HepG2 (cell line): ENCODE data around the gene RERE. TPM values are rescaled to one million over a fixed set of nuclear protein-coding genes. Genes with fewer than 3 reads are reported as not detected.
"Not testable (repeated sequence)": the region's sequence is repeated elsewhere in the genome, so short reads cannot be mapped to it uniquely, and the experiment has no call there.

ENCODE experiments used
- ATAC-seq: fragments of 200-7000 bp; cut with Tn5 transposase; 3 replicates; pipeline ENCODE4 v1.9.1; 2020; ENCODE audit warnings: mild to moderate bottlenecking, moderate library complexity
- BruUV-seq: library from RNA; stranded (reverse); fragments of 400-500 nt; replicated peaks from 2 replicates; lab custom pipeline; 2021; lab: Mats Ljungman, UMichigan
- CTCF ChIA-PET: fragments of 300-600 bp; formaldehyde crosslinking; extraction: SDS; loops from one replicate; lab custom pipeline; 2021; ENCODE audit warnings: low total read pairs, inconsistent platforms, low intra/inter-chr PET ratio; lab: Yijun Ruan, JAX
- POLR2A ChIA-PET: fragments of 350-600 bp; sonication (Branson Sonifier 250); formaldehyde crosslinking; loops from one replicate; lab custom pipeline; 2020; ENCODE audit warnings: antibody characterized with exemption, inconsistent platforms; lab: Yijun Ruan, JAX
- DNase-seq: peaks from one replicate; pipeline ENCODE4 v3.0.0-alpha.2; 2015; ENCODE audit warnings: low spot score
- FAIRE-seq: peaks from 3 replicates; lab custom pipeline; 2011; peaks lifted over from hg19 to GRCh38; lab: Jason Lieb, UNC
- H2AFZ ChIP-seq: one replicate; pipeline ENCODE4 v1.6.1; 2011; ENCODE audit warnings: low read length, inconsistent platforms
- H3K27ac ChIP-seq: fragments of 300-600 bp; 3 replicates; pipeline ENCODE4 v1.8.0; 2011; ENCODE audit warnings: mixed run types, mild to moderate bottlenecking, mixed read lengths, low read length, inconsistent platforms; ENCODE audit not compliant: insufficient read depth; ENCODE audit errors: extremely low read length
- H3K27me3 ChIP-seq, 2 experiments: fragments of 200-600 bp in 1 of 2; 2 replicates in 1 of 2; 3 replicates in 1 of 2; pipeline versions ENCODE4 v1.6.0 to v1.8.0; 2011; ENCODE audit warnings: low read length in 2 of 2, mild to moderate bottlenecking in 2 of 2, moderate library complexity in 2 of 2, inconsistent platforms in 1 of 2; ENCODE audit not compliant: insufficient read depth in 2 of 2, control insufficient read depth in 1 of 2
- H3K36me3 ChIP-seq, 2 experiments: fragments of 200-600 bp in 1 of 2; replicated peaks in 1 of 2; 2 replicates in 1 of 2; 3 replicates in 1 of 2; pipeline versions ENCODE4 v1.5.1 to v1.8.0; 2011; ENCODE audit warnings: low read length in 2 of 2, inconsistent platforms in 1 of 2; ENCODE audit not compliant: insufficient read depth in 2 of 2, control insufficient read depth in 1 of 2
- H3K4me1 ChIP-seq: 2 replicates; pipeline ENCODE4 v1.5.1; 2012; ENCODE audit warnings: low read length, inconsistent platforms; ENCODE audit not compliant: insufficient read depth
- H3K4me2 ChIP-seq: 2 replicates; pipeline ENCODE4 v1.6.0; 2011; ENCODE audit warnings: low read depth, low read length, inconsistent platforms
- H3K4me3 ChIP-seq, 3 experiments: fragments of 200-600 bp in 1 of 3; sonication (generic), shearing (Covaris generic) in 1 of 3; replicated peaks in 1 of 3; 2 replicates each; pipeline ENCODE4 v1.5.1; 2011 to 2016; ENCODE audit warnings: low read length in 3 of 3, inconsistent platforms in 2 of 3, low read depth in 2 of 3, mild to moderate bottlenecking in 2 of 3, control low read depth in 1 of 3, mixed read lengths in 1 of 3; ENCODE audit not compliant: insufficient read depth in 1 of 3
- H3K79me2 ChIP-seq: one replicate; pipeline ENCODE4 v1.6.1; 2011; ENCODE audit warnings: low read length, inconsistent platforms; ENCODE audit not compliant: insufficient read depth
- H3K9ac ChIP-seq: 2 replicates; pipeline ENCODE4 v1.6.0; 2011; ENCODE audit warnings: mild to moderate bottlenecking, low read depth, low read length, inconsistent platforms; ENCODE audit not compliant: insufficient read depth
- H3K9me3 ChIP-seq: 2 replicates; pipeline ENCODE4 v1.5.1; 2012; ENCODE audit warnings: mild to moderate bottlenecking, low read length
- H4K20me1 ChIP-seq: 2 replicates; pipeline ENCODE4 v1.6.0; 2011; ENCODE audit warnings: inconsistent platforms, mild to moderate bottlenecking, low read length, moderate library complexity; ENCODE audit not compliant: insufficient read depth
- RORA ChIP-seq: sonication (generic); formaldehyde crosslinking; IDR thresholded peaks from 2 replicates; pipeline ENCODE4 v1.5.0; 2020; ENCODE audit warnings: mild to moderate bottlenecking, missing genetic modification reagents, moderate library complexity
- ZNF207 ChIP-seq: fragments of 450-650 bp; IDR thresholded peaks from 2 replicates; pipeline ENCODE4 v1.6.1; 2016; ENCODE audit warnings: antibody characterized with exemption, borderline replicate concordance
- ZNF549 ChIP-seq: sonication (generic); formaldehyde crosslinking; IDR thresholded peaks from 2 replicates; pipeline ENCODE4 v1.5.0; 2020; ENCODE audit warnings: missing genetic modification reagents
- ZNF746 ChIP-seq: sonication (generic); formaldehyde crosslinking; IDR thresholded peaks from 2 replicates; pipeline ENCODE4 v1.8.0; 2022; ENCODE audit warnings: mild to moderate bottlenecking, missing genetic modification reagents
- WGBS: methylation state at CpG from one replicate; pipeline ENCODE4 v1.1.6; 2017; ENCODE audit warnings: low lambda C conversion rate; 5-methylcytosine and 5-hydroxymethylcytosine counted together
- in situ Hi-C: cut with HindIII; loops from 2 replicates; pipeline ENCODE4 v1.10.0; 2017; ENCODE audit warnings: low pct_unique_long_range_greater_than_20kb; ENCODE audit not compliant: extremely low pct_ligation_motif_present
- intact Hi-C: fragments of 100-400 bp; cut with micrococcal nuclease; formaldehyde crosslinking; loops from one replicate; pipeline ENCODE4 v1.10.0; 2022; ENCODE audit not compliant: unreplicated experiment
- polyA plus RNA-seq, 8 experiments: library from polyadenylated mRNA; depleted of rRNA in 3 of 8; stranded (reverse) in 7 of 8; unstranded in 1 of 8; fragments of >200 nt; fragmentation: Illumina TruSeq in 4 of 8; extraction: Trizol in 4 of 8; gene quantifications; 2 replicates each; pipeline versions ENCODE4 v1.2.1 to v1.2.3, GENCODE V29; 2011 to 2016; ENCODE audit warnings: low read depth in 4 of 8, missing spikeins in 1 of 8, mixed read lengths in 1 of 8; ENCODE audit not compliant: insufficient read depth in 1 of 8
- total RNA-seq, 5 experiments: library from RNA; depleted of rRNA; stranded (reverse); fragments of >200 nt; fragmentation: Illumina TruSeq; extraction: Trizol; gene quantifications; 2 replicates each; pipeline ENCODE4 v1.2.3, GENCODE V29; 2016; ENCODE audit warnings: low read depth in 1 of 5
- TF ChIP-seq, protein P1 (sequence below): sonication (generic); formaldehyde crosslinking; IDR thresholded peaks from 2 replicates; pipeline ENCODE4 v1.5.0; 2020; ENCODE audit warnings: mild to moderate bottlenecking, missing genetic modification reagents, borderline replicate concordance

Gene RERE
- total and polyA plus RNA-seq, 2 of the 13 experiments (the other 11 are each of a cell fraction or from before 2014, with no cell fraction given): 18.3 to 21.9 TPM

DNA sequence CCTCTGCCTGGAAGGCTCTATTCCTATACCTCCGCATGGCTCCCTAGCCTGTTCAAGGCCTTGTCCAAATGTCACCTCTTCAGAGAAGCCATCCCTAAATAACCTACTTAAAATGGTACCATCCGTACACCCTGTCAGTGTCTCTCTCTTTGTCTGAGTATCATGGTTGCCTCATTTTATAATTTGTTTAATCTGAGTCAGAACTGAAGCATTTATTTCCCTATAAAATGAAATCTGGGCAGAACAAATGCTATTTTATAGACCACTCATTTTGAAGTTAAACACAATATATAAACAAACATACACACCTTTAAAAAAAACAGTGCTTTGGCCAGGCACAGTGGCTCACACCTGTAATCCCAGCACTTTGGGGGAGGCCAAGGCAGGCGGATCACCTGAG lies 30.2 kb downstream of the RERE start (continued):
- TF ChIP-seq, protein P1, sequence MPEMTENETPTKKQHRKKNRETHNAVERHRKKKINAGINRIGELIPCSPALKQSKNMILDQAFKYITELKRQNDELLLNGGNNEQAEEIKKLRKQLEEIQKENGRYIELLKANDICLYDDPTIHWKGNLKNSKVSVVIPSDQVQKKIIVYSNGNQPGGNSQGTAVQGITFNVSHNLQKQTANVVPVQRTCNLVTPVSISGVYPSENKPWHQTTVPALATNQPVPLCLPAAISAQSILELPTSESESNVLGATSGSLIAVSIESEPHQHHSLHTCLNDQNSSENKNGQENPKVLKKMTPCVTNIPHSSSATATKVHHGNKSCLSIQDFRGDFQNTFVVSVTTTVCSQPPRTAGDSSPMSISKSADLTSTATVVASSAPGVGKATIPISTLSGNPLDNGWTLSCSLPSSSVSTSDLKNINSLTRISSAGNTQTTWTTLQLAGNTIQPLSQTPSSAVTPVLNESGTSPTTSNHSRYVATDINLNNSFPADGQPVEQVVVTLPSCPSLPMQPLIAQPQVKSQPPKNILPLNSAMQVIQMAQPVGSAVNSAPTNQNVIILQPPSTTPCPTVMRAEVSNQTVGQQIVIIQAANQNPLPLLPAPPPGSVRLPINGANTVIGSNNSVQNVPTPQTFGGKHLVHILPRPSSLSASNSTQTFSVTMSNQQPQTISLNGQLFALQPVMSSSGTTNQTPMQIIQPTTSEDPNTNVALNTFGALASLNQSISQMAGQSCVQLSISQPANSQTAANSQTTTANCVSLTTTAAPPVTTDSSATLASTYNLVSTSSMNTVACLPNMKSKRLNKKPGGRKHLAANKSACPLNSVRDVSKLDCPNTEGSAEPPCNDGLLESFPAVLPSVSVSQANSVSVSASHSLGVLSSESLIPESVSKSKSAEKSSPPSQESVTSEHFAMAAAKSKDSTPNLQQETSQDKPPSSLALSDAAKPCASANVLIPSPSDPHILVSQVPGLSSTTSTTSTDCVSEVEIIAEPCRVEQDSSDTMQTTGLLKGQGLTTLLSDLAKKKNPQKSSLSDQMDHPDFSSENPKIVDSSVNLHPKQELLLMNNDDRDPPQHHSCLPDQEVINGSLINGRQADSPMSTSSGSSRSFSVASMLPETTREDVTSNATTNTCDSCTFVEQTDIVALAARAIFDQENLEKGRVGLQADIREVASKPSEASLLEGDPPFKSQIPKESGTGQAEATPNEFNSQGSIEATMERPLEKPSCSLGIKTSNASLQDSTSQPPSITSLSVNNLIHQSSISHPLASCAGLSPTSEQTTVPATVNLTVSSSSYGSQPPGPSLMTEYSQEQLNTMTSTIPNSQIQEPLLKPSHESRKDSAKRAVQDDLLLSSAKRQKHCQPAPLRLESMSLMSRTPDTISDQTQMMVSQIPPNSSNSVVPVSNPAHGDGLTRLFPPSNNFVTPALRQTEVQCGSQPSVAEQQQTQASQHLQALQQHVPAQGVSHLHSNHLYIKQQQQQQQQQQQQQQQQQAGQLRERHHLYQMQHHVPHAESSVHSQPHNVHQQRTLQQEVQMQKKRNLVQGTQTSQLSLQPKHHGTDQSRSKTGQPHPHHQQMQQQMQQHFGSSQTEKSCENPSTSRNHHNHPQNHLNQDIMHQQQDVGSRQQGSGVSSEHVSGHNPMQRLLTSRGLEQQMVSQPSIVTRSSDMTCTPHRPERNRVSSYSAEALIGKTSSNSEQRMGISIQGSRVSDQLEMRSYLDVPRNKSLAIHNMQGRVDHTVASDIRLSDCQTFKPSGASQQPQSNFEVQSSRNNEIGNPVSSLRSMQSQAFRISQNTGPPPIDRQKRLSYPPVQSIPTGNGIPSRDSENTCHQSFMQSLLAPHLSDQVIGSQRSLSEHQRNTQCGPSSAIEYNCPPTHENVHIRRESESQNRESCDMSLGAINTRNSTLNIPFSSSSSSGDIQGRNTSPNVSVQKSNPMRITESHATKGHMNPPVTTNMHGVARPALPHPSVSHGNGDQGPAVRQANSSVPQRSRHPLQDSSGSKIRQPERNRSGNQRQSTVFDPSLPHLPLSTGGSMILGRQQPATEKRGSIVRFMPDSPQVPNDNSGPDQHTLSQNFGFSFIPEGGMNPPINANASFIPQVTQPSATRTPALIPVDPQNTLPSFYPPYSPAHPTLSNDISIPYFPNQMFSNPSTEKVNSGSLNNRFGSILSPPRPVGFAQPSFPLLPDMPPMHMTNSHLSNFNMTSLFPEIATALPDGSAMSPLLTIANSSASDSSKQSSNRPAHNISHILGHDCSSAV (CRISPR knock-in tag): no peak
- TF ChIP-seq ZNF746 (CRISPR knock-in tag): no peak
- TF ChIP-seq ZNF207: no peak
- TF ChIP-seq RORA (CRISPR knock-in tag): no peak
- TF ChIP-seq ZNF549 (CRISPR knock-in tag): no peak
- TF ChIP-seq, all 625 proteins: peak for 0

DNA sequence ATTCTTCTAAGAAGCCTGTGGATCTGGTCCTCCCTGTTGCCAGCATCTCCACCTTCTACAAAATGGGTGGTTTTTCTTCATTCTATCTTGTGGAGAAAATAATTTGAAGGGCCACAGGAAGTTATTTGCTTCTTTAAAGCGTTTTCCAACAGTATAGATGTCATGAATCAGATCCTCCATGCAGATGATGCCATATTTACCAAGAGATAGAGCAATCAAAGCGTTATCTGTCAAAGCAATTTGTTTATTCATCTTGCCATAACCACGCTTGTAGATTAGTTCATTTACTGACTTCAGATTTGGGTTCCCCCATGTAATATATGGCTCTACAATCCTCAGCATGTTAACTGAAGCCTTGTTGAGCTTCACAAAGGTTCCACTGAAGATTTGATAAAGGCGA lies 31.2 kb downstream of the RERE start:
- ATAC-seq, H3K4me3 ChIP-seq, intact Hi-C loops, H2AFZ ChIP-seq, H3K27ac ChIP-seq, POLR2A ChIA-PET, BruUV-seq, H3K9ac ChIP-seq, H3K9me3 ChIP-seq, in situ Hi-C loops, H3K4me2 ChIP-seq, H3K36me3 ChIP-seq, H4K20me1 ChIP-seq, H3K27me3 ChIP-seq, CTCF ChIA-PET, DNase-seq: not testable (repeated sequence)
- FAIRE-seq: peak; percentile 21
- peaks cover 75% of the 10 kb centered on the region for H3K79me2 ChIP-seq
- H3K4me1 ChIP-seq: peaks cover 42% of the 10 kb centered on the region
- WGBS: 98% methylated on average over 4 of the region's 4 CpGs
